CD4-positive, alpha-beta T cell treated with Interleukin-12 subunit alpha and Interleukin-12 subunit beta, for 1 hour (primary cell): ENCODE measurements around the gene ACTG1.

Source experiments
- DNase-seq: peaks from one replicate; pipeline ENCODE4 v3.0.0-alpha.2; 2020

The ACTG1 gene

DNA sequence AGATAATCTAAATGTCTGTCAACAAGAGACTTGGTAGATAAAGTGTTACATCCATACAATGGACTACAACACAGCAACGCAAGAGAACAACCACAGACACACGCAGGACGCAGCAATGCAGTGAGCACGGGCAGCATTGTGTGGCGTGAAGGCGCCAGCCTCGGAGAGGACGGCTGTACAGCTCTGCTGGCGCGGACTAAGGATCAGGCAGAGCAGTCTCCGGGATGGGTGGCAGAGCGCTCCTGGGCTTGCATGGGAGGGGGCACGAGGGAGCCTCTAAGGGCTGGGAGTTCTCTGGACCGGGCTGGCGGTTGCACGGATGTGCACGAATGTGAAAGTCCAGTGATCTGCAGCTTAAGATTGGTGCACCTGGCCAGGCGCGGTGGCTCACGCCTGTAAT is 34.5 kb downstream of the ACTG1 start:
- no peak for DNase-seq

DNA sequence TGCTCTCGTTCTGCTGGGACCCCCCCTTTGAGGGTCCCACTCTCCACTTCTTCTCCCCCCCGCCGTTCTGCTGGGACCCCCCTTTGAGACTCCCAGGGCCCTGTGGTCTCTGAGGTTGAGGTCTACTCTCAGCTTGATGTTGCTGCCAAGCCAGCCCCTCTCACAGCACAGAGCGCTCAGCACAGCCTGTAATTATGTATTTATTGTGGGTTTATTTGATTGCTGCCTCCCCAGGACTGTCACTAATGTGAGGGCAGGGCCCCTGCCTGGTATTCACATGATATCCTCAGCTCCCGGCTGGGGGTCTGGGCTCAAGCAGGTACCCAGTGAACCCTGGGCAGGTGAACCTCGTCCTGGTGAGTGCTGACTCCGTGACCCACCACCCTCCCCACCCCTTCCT is 35.4 kb downstream of the ACTG1 start:
- no peak for DNase-seq

DNA sequence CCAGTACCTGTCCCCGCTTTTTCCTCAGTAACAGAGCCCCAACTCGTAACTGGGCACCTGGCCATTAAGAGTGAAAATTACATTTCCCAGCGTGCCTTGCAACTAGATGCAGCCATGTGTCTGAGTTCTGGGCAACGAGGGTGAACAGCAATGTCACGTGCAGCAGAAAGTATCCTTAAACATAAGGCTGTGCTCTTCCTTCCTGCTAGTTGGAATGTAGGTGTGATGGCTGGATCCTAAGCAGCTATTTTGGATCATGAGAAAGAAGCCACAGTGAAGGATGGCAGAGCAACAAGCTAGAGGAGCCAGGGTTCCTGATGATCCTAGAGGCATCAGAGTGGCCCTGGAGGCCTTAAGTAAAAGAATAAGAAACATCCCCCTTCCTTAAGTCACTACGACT is 36.0 kb downstream of the ACTG1 start:
- no peak for DNase-seq

DNA sequence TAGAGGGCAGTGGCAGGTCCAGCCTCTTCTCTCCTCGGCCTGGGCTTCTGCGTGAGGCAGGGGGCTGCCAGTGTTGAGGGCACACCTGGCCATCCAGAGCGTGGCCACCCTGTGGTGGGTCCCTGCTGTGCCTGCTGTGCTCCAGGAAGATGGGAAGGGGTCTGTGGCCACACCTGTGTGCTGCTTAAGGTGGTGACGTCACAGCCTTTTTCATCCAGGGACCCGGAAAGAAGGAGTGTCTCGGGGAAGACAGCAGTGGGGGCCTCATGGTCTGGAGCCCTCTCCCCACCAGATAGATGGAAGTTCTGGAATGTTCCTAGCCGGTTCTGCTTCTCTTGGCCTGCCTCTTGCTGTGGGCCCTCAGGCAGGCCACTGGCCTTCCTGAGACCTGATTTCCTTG is 36.5 kb downstream of the ACTG1 start:
- DNase-seq = no peak

DNA sequence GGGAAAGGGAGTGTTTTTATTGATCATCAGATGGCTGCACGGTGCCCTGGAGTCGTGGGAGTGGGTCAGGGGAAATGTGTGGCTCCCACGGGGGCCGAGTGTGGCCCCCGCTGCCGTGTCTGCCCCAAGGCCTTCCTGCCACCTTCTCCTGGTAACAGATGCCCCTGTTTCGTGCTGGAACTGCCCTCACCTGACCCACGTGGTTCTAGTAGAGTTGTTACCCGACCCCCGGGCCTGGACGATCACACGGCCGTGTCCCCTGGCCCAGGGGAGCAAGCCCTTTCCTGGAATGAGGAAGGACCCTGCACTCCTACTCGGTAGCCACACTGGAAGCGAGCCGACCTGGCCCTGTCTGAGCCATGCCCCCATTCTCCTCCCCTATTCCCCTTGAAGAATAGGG is 37.6 kb downstream of the ACTG1 start:
- DNase-seq = no peak

DNA sequence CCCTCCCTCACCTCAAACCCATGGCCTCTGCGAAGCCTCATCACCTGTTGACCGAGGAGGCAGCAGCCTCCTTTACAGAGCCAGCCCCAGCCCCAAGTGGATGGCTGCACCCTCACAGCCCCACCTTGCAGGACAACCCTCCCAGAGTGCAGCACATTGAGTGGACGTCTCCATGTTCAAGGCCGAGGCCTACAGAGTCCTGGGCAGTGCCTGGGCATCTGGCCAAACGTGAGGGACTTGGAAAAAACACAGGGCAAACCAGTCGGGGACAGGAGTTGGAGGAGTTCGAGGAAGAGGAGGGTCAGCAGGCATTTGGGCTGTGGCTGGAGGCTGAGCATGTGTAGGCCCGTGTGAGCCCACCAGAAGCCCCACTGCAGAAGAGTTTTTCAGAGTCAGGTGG is 39.6 kb downstream of the ACTG1 start:
- DNase-seq = no peak

DNA sequence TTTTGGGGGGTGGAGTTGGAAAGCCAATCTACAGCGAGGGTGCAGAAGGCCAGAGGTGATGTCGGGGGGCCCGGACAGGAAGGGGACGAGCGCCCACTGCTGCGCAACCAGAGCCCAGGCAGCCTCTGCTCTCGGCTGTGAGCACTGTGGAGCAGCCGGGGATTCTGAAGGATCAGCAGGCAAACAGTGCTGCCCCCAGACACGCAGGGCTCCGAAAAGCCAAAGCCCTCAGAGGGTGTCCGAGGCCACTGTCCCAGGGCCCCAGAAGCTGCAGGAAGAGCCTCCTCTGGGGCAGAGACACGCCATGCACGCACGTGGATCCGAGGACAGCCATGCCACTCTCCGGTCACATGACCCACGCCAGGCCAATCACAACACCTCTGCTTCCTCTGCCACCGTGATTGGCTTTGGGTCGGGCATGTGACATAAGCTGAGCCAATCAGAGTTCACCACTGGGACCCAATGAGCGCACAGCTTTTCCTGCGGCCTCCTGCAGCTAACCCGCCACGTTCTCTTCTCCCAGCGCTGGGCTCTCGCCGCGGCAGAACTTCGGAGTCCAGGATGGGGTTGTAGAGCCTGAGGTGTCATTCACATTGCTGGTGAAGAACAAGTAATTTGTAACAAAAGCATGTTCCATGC is 40.7 kb downstream of the ACTG1 start:
- no peak for DNase-seq

DNA sequence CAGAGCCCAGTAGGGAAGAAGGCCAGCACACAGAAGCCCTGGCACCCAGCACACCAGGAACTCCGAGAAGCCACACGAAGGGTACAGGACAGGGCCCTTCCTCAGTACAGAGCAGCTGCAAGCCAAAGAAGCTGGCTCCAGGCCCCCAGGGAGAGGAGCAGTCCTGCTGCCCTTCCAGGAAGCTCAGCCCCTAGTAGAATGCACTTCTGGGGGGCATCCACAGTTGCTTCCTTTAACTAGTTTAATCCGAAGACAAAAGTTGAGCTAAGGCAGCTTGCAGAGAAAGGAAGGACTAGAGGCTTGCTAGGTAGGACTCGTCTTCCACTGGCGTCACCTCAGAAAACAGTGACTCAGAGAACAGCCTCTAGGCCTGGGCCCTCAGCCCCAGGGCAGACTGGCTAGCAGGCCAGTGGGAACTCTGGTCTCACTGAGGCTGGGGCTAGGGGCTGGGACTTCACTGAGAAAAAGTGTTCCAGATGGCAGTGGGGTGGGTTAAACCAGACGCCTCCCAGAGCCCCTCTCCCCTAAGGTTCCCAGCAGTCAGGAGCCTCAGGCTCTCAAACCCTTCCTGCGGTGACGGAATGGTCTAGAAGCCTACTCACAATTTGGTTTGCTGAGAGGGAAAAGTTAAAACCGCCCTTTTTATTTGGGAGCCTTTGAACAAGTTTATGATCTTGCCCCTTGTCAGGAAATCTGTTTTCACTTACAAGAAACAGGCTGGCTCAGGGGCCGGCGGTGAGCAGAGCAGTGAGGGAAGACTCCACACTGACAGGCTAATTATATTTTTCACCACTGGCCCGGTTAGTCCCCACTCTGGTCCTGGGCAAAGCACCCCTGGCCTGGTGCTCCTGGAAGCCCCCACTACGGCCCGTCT is 41.4 kb downstream of the ACTG1 start:
- no peak for DNase-seq

DNA sequence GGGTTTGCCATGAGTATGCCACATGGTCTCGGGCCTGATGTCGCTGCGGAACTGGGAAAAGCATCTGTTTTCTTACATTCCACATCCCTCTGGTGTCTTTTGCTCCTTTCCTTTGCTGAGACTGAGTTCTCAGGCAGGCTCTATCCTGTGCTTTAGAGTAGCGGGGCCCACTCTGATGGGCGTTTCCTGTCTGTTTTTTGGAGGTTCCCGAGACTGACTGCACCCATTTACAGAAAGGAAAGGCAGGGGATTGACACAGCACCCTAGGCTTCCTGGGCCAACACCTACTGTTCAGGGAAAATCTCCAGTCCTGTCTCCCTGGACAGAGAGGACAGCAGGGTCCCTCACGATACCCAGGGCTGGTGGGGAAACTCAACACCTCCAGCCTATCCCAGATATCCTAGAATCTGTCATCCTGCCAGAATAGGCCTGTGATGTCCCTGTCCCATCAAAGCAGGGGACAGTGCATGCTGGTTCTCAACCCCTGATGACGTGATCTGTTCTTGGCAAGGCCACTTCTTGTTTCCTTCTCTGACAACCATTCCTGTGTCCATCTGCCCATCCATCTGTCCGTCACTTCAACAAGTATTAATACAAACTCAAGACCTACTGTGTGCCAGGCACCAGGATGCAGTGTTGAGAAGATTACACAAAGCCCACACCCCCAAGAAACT is 42.2 kb downstream of the ACTG1 start:
- DNase-seq = no peak

DNA sequence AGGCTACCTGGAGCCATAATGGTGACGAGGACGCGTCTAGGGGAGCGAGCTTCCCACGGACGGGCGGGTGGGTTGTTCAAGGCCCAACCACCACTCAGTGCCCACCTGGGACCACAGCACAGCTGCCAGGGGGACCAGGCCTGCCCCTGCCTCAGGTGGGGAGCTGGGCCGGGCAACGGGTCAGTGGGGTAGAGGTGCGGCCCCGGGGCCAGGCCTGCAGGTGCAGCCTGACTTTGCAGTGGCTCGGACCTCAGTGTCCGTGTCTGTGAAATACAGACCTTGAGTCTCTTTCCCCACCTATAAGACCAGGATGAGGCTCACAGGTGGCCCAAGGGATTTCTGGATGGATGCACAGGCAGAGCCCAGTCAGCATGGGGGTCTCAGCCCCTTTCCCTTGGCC is 43.3 kb downstream of the ACTG1 start:
- DNase-seq = no peak

DNA sequence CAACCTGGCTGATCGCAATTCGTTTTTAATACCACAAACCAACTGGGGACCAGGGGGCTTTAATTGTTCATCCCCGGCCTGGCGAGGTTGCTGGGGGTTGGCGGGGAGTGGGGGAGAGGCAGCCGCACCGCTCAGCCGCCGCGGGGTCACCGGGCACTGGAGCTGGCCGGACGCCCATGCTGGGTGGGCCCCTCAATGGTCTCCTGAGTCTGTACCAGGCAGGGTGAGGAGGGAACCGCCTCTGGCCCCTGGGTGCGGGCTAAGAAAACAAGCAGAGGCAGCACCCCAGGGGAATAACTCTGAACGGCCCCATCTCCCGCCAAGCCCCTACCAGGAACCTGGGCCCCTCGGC is 43.9 kb downstream of the ACTG1 start:
- no peak for DNase-seq

DNA sequence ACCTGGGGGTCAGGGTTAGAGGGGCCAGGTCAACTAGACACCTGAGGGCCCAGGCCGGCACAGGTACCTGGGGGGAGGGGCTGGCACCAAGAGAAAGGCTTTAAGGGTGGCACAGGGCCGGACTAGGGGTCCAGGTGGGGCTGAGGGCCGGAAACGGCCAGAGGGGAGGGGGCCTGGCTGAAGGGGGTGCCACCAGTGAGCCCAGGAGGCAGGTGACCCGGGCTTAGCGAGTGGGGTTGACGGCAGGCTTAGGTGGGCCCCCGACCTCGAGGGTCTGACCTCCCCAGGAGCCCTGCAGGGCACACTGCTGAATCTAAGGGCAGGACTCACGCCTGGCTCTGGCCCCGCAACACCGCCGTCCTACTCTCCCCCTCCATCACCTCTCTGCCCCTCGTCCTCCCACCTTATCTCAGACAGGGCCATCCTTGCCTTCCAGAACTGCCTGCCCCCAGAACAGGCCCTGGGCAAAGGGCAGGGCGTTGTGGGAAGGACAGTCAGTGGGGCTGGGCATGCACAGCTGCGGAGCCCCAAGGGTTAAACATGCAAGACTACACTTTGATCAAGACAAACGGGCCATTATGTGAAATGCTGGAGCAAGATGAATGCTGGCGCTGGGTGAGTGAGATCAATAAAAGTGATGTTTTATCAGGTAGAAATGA is 44.4 kb downstream of the ACTG1 start:
- no peak for DNase-seq

DNA sequence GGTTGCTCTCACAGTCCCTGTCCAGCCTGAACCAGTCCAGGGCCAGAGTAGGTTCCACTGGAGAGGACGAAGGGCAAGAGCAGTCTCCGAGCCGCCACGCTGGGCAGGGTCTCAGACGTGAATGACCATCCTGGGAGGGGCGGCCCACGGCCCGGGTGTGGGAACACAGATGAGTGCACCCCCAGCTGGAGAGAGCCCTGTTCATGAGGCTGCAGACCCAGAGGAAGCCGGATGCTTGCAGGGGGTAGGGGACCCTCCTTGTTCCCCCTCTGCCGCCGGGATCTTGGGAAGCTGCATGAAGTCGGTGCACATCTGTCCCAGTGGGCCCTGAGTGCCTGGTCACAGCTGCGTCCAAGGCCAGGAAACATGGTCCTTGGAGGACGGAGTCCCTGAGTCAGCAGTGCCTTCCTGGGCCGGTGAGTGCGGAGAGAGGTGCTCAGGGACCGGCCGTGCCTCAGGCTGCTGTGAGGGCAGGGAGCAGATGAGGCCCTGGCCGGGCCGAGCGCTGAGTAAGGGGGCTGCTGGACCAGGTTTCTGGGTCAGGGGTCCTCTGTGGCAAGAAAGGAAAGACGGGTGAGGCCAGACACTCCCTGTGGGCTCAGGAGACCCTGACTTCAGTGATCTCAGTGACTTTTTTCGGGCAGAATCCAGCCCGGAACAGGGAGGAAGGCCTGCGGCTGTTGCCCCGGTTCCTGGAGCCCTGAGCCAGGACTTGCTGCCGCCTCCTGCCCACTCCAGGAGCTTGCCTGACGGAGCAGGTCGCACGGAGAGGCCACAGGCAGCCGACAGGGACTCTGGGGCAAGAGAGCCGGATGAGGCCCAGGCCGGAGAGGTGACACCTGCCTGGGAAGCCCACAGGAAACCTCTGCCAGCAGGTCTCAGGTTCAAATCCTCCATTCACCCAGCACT is 45.8 kb downstream of the ACTG1 start:
- DNase-seq = no peak

DNA sequence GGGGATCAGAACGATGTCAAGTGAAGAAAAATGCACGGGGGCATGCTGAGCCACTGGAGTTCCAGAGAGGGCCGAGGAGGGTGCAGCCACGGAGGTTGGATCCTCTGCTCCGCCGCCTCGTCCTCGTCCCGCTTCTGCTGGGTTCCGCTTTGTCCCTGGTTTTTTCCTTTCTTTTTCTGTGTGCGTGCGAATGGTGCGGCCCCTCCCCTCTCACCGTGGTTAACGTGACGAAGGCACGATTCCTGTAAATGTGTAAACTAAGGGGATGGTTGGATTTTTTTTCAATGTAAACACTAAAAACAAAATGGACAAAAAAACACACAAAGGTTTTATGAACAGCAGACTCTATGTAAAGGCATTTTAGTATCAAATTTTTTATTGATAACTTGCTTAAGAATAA is 46.7 kb downstream of the ACTG1 start:
- DNase-seq = no peak

DNA sequence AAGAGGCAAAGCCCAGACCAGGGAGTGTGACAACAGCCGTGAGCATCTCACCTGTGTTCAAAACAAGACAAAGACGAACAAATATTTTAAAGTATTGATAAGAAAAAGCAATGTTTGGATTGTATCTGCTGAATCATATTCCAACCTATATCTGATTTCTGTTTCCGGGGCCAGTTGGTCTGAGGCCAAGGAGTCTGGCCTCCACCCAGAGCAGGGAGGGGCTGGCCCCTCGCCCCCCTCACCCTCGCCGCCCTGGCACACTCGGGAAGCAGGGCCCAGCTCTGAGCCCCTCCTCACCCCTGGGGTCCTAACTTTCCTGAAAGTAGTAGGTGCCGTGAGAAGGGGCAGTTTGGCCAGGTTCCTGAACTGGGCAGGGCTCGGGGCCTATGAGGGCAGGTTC is 48.0 kb downstream of the ACTG1 start:
- DNase-seq = no peak

DNA sequence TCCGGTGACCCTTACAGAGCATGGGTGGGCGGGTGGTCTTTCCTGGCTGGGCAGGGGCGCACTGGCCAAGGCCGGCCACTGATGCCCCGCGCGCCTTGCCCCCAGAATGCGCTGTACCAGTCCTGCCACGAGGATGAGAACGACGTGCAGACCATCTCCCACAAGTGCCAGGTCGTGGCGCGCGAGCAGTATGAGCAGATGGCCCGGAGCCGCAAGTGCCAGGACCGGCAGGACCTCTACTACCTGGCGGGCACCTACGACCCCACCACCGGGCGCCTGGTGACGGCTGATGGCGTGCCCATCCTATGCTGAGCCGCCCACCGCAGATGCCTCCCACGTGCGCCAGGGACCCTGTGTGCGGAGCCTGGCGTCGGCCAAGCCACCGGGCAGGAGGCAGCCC is 49.1 kb downstream of the ACTG1 start:
- DNase-seq = no peak

DNA sequence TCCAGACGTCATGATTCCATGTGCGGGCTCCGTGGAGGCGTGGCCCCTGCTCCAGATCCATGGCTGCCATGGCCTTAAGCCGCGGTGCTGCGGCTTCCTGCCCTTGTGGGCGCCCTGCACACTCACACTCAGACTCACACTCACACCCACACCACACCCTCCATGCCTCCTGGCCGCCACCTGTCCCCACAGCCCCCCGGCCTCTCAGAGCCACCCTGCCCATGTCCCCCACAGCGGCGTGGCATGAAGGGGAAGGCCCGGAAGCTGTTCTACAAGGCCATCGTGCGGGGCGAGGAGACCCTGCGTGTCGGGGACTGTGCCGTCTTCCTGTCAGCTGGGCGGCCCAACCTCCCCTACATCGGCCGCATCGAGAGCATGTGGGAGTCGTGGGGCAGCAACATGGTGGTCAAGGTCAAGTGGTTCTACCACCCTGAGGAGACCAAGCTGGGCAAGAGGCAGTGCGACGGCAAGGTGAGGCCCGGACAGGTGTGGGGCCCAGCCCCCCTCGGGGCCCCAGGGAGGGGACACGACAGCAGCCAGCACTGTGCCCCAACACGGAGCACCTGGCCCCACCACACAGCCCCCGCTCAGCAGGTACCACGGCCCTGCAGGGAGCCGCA is 50.0 kb downstream of the ACTG1 start:
- DNase-seq = no peak

DNA sequence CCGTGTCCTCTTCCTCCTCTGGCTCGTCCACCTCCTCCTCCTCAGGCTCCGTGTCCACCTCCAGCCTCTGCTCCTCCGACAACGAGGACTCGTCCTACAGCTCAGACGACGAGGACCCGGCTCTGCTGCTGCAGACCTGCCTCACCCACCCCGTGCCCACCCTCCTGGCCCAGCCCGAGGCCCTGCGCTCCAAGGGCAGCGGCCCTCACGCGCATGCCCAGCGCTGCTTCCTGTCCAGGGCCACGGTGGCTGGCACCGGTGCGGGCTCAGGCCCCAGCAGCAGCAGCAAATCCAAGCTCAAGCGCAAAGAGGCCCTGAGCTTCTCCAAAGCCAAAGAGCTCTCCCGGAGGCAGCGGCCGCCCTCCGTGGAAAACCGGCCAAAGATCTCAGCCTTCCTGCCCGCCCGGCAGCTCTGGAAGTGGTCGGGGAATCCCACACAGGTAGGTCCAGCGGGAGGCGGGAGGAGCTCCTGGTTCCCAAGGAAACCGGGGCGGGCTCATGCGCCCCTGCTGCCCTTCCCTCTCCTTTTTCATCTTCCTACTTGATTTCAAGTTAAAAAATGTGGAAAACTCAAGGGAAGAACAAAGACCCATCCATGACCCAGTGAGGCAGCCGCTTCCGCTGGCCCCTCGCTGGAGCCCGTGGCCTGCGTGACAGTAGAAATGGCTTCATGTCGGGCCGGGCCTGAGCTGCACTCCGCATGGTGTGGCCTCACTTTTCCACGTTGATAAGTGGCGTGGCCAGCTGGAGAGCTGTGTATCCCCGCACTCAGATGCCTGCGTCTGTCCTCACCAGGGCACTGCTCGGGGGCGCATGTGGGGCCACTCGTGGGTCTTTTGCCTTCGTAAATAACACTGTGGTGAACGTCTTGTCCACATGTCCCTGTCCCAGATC is 50.7 kb downstream of the ACTG1 start:
- no peak for DNase-seq

DNA sequence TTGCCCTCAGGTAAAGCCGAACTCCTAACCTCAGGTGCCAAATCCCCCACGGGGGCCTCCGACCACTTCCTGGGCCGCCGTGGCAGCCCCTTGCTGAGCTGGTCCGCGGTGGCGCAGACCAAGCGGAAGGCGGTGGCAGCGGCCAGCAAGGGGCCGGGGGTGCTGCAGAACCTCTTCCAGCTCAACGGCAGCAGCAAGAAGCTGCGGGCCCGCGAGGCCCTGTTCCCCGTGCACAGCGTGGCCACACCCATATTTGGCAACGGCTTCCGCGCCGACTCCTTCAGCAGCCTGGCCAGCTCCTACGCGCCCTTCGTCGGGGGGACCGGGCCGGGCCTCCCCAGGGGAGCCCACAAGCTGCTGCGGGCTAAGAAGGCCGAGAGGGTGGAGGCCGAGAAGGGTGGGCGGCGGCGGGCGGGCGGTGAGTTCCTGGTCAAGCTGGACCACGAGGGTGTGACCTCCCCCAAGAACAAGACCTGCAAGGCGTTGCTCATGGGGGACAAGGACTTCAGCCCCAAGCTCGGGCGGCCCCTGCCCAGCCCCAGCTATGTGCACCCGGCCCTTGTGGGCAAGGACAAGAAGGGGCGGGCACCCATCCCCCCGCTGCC is 51.6 kb downstream of the ACTG1 start:
- DNase-seq = no peak
